Stimulated activated CD8-positive, alpha-beta memory T cell treated with anti-CD3 and anti-CD28 coated beads, Interleukin-12 subunit alpha, Interleukin-12 subunit beta, amount 100 ng/mL, for 1 hour (primary cell): ENCODE results near the gene KRT75.
"Not testable (repeated sequence)": the region's sequence is repeated elsewhere in the genome, so short reads cannot be mapped to it uniquely, and the experiment has no call there.

Experiments used
- DNase-seq: peaks from one replicate; pipeline ENCODE4 v3.0.0-alpha.2; 2020; ENCODE audit warnings: low read depth

KRT75 gene

DNA sequence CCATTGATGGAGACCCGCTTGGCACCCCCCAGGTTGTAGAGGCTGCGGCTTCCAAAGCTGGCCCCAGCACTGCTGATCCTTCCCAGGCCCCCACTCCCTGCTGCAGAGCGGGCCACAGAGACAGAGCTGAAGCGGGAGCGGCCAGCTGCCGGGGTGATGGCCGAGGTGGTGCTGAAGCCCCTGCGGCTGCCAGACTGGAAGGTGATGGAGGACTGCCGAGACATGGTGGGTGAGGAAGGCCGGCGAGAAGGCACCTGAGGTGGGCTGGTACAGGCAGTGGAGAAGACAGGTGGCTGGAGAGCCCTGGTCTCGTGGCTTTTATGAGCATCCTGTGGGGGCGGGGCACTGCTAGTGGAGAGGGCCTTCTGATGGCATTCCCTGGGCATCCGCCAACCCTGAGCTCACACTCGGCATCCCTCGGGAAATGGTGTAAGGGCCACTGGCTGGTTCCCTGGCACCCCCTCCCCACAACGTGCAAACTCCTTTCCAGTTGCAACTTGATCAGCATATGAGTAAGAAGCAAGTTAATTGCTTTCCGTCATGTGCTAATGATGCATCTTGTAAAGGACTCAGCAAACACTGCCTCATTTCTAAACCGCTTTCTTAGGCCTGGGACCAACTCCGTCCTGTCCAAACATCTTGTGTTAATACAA is at the start of gene KRT75:
TSS of gene KRT75 (minus strand) at position 291 of the 653 bp plus-strand sequence. CDS start at position 224, 67 bp downstream.
- DNase-seq, result no peak

- DNase-seq, result no peak
These were observed 45.9 kb upstream of the KRT75 start for GRCh38 chr12:52480073-52480472.

GRCh38 chr12:52477651-52478050 is 43.5 kb upstream of the KRT75 start:
- no peak for DNase-seq

- DNase-seq, result no peak
These were observed 40.0 kb upstream of the KRT75 start for GRCh38 chr12:52474212-52474611.

- DNase-seq, result no peak
These were observed 39.6 kb upstream of the KRT75 start, which contains the start of gene KRT6C for GRCh38 chr12:52473768-52474167. Gene KRT6C, minus strand, starts transcription at chr12:52473805. Its CDS starts 68 bp downstream, at chr12:52473737.

- no peak for DNase-seq
These were observed 35.7 kb upstream of the KRT75 start for GRCh38 chr12:52469853-52470252.

DNA sequence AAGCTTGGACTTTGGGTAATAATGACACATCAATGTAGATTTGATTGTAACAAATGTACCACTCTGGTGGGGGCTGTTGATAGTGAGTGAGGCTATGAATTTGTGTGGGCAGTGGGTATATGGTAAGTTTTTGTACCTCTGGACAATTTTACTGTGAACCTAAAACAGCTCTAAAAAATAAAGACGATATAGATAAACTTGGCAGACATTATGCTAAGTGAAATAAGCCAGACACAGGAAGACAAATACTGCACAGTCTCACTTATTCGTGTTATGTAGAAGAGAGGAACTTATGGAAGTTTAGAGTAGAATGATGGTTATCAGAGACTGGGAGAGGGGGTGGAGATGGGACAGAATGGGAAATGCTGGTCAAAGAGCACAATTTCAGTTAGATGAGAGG is 30.7 kb upstream of the KRT75 start:
- DNase-seq, result no peak

DNA sequence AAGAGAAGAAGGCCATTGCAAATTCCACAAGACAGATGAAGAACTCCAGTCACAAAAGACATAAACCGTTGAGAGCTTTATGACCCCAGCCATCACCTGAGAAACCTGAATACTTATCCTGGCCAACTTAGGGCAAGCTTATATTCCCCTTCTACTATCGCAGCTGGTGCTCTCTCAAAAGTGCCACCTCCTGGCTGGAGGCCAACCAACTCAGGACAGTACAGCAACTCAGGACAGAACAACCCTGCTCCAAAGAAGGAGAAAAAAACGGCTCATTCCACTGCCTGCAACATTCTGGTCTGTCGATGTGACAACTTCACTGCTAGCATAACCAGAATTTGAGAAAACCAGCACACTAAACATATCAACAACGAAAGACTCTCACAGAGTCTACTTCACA is 27.5 kb upstream of the KRT75 start:
- no peak for DNase-seq

- DNase-seq, result no peak
These were observed 24.7 kb upstream of the KRT75 start for GRCh38 chr12:52458861-52459260.

- DNase-seq, result no peak
These were observed 21.6 kb upstream of the KRT75 start for GRCh38 chr12:52455821-52456220.

DNA sequence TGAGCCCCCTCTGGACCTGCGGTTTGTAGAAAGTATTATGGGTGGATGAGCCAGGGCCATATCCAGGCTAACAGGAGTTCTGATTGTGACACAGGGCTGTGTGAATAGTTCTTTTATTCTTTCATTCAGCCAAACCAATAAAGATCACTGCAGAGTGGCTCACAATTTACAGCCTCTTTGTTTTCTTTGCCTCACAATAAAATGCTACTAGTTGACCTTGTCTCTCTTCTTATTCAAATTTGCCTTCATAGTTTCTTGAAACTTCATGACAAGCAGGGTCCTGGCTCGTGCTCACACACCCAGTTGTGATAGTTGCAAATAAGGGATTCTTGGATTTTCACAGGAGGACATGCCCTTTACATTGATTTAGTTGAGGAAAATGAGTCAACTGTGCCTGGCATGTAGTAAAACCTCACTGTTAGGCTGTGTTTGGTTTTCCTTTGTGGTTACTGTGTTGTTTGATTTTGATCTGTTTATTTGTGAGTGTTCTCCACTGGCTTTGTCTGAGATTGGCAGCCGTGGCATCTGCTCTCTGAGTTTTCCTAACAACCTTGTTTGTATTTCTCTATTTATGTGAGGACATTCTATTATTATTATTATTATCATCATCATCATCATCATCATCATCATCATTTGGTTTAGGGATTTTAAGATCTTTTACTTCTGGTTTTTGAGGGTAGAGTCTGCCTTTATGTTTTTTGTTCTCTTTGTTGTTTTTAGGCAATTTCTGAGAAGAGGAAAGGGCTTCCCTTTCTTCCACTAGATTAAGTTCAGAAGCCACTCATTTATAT is 20.4 kb upstream of the KRT75 start:
- no peak for DNase-seq

GRCh38 chr12:52452101-52452500 is 17.9 kb upstream of the KRT75 start, which contains the start of gene KRT6B:
Gene KRT6B, minus strand, starts transcription at chr12:52452146. Its CDS starts 68 bp downstream, at chr12:52452078.
- DNase-seq, result no peak

DNA sequence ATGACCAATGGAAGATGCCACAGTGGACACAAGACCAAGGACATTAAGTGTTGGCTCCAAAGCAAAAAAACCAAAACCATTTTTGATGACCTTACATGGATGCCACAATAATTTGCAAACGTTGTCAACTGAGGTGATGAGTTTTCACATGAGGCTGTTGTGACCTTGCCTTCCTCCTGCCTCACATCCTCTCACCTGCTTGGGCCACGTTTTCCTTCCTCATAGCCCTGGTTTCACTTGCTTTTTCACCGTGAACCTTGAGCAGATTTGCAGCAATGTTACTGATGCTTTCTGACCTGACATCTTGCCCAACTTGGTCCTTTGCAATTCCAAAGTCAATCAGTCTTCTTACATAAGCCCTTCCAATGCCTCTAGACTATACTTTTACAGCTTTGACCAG is 14.1 kb upstream of the KRT75 start:
- no peak for DNase-seq

GRCh38 chr12:52447196-52447595 is 13.0 kb upstream of the KRT75 start:
- not testable (repeated sequence) for DNase-seq

DNA sequence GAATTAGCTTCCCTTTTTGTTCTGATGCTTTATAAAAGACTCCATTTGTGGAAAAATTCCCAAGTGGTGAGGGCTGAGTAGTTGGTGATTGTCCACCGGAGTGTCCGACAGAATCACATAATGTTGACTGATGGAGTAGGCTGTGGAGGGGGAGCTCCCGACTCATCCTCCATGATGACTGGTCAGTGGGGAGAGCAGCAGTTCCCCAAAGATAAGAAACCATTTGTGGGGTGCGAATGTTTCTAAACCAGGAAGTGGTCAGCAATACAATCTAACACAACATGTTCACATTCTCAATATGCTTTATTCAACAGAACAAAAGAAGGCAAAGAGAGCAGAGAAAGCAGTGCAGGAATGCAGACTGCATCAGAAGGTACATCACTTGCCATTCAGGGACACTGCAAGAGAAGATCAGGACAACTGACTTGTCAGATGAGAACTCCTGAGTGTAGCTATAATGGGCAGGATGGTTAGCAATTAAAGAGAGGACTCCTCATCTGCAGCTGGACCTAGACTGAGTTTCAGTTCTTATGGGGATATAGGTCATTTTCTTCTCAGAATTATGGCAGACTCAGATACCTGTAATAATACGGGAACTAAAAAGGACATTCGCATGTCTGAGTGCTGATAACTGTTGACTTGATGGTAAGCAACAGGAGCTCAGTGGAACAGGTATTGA is 12.3 kb upstream of the KRT75 start:
- no peak for DNase-seq

- DNase-seq, result no peak
These were observed 11.7 kb upstream of the KRT75 start for GRCh38 chr12:52445876-52446275.

DNA sequence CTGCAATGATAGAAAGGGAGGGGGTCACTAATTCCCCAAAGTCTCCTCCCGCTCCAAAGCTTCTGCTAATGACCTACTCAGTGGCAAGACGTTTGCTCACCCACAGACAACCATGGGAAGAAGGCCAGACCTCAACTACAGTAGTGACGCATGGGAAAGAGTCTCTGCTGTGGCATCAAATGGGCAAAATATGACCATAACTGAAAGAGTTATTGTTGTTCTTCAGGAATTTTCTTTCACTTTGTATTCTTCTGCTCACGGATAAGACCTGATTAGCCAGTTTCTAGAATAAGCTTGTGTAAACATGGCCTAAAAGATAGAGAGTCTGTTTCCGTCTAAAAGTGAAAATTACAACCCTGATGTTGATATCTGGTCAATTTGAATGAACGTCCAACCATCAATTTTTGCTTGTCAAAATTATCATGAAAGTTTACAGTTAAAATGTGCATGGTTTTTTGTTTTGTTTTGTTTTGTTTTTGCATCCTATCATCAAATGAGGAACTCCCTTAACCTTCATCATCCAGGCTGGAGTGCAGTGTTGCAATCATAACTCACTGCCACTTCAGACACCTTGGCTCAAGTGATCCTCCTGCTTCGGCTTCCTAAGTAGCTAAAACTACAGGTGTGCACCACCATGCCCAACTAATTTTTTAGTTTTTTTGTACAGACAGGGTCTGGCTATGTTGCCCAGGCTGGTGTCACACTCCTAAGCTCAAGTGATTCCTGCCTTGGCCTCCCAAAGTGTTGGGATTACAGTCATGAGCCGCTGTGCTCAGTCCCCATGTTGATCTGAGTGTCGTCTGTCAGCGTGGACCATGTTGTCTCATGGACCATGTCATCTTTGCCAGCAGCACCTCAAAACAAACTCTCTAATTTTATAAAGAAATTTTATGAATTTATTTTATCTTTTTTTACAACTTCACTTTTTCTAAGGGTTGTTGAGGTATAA is 10.8 kb upstream of the KRT75 start:
- no peak for DNase-seq

DNA sequence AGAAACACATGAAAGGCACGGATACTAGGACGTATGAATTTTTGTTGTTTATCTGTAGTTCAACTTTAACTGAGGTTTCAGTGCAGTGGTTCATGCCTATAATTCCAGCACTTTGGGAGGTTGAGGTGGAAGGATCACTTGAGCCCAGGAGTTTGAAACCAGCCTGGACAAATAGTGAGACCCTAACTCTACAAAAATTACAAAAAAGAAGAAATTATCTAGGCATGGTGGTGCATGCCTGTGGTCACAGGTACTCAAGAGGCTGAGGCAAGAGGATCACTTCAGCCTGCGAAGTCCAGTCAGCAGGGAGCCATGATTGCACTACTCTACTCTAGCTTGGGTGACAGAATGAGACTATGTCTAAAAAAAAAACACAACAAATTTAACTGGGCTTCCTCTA is 9.8 kb upstream of the KRT75 start:
- no peak for DNase-seq

- DNase-seq, result no peak
These were observed 8.5 kb upstream of the KRT75 start for GRCh38 chr12:52442600-52443061.

DNA sequence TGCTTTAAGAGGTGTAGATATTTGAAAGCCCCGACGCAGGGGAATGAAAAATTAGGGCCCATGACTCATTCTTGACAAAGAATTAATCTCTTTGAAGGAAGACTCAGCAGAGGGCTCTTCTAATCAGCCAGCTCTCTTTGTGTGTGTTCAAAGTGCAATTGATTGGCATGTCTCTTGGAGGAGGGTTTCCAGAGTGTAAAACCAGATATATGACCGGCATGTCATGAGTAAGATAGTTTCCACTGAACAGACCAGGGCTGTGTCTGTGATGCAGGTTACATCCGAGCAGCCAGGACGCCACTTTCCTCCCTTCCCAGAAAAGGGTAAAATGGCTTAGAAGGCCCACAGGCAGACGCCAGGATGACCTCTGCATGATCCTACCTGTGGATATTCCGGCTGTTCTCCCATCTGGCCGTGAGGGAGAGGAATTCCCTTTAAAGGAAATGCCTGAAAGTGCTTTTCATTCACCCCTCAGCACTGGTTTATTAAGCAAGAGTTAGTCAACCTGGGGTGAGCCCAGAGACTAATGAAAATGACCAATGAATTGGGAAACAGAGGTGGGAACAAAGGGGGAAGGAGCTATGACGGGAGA is 7.2 kb upstream of the KRT75 start:
- no peak for DNase-seq

DNA sequence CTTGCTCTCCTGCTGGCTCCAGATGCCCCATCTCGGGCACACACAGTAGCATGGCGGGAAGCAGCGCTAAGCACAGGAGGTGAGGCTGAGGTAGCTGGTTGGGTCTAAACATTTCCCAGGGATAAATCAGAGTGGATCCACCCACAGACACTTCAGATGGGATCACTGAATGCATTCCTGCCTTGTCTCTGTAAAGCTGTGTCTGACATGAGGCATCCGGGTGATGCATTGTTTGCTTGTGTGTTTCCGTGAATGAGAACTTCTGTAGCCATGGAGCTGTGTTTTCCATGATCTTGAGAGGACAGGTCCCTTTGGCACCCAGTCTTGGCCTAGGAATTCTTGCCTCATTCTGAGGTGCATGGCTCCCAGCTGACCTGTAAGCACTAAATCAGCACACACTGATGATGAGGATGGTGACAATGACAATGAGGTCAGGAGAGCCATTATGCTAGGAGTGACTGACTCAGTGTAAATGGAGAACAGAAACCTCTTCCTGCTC is 6.7 kb upstream of the KRT75 start:
- DNase-seq, result no peak
